ENCODE data around the gene VPS8. TPM values are rescaled to one million over a fixed set of nuclear protein-coding genes. Genes with fewer than 3 reads are reported as not detected.

VPS8 gene
- total RNA-seq, 2 donors from 2014 or later: 39.2 to 52.7 TPM

GRCh38 chr3:184771301-184772127 lies 40.5 kb upstream of the VPS8 start:
- 73 to 82% methylated on average over 14 to 20 of the region's 20 CpGs for WGBS, 2 donors
- DNase-seq: no peak

GRCh38 chr3:184772667-184773272 lies 39.2 kb upstream of the VPS8 start:
- Histone ChIP-seq H3K4me3 (no peak overlapping the region), H3K4me1 (peaks cover 4% of the 10 kb centered on the region), H3K9me3 (no peaks in the 10 kb centered on the region), H3K27me3 (no peaks in the 10 kb centered on the region), H3K36me3 (replicated peaks in 1 of 2; ENCODE audit: insufficient read depth in 1 of 2, low read depth in 2 of 2) (no peaks in the 10 kb centered on the region), H3K27ac (no peak overlapping the region)
- WGBS, 2 donors: 72 to 78% methylated on average over 7 to 8 of the region's 8 CpGs
- ATAC-seq (no peak), DNase-seq (peak in 1 of 4 donors; percentile 6)
- intact Hi-C loops (cut with DNase I): loop anchor here (10.0 kb wide), 1 partner anchor 58 kb away; the partner anchor contains the start of gene MAGEF1
- TF ChIP-seq CTCF (IDR thresholded peaks at IDR 0.05) (no peak), POLR2A (IDR thresholded peaks at IDR 0.05) (no peak)

More at GRCh38 chr3:184771301-184772127, 40.5 kb upstream of the VPS8 start:
- Histone ChIP-seq H3K27ac (no peak overlapping the region), H3K36me3 (replicated peaks in 1 of 2; ENCODE audit: insufficient read depth in 1 of 2, low read depth in 2 of 2) (no peaks in the 10 kb centered on the region), H3K9me3 (no peaks in the 10 kb centered on the region), H3K4me3 (no peak overlapping the region), H3K27me3 (no peaks in the 10 kb centered on the region), H3K4me1 (no peaks in the 10 kb centered on the region)
- TF ChIP-seq CTCF (IDR thresholded peaks at IDR 0.05) (no peak), POLR2A (IDR thresholded peaks at IDR 0.05) (no peak)
- intact Hi-C loops (cut with DNase I): loop anchor here (10.0 kb wide), 1 partner anchor 57 kb away; the partner anchor contains the start of gene MAGEF1
- no peak for ATAC-seq

- ATAC-seq (no peak), DNase-seq (peak in 1 of 4 donors; percentile 11)
- Histone ChIP-seq H3K4me1 (peaks cover 4% of the 10 kb centered on the region), H3K27ac (no peak overlapping the region), H3K27me3 (no peaks in the 10 kb centered on the region), H3K9me3 (no peaks in the 10 kb centered on the region), H3K4me3 (no peak overlapping the region), H3K36me3 (replicated peaks in 1 of 2; ENCODE audit: insufficient read depth in 1 of 2, low read depth in 2 of 2) (no peaks in the 10 kb centered on the region)
- no peak for TF ChIP-seq CTCF (IDR thresholded peaks at IDR 0.05)
- no peak for TF ChIP-seq POLR2A (IDR thresholded peaks at IDR 0.05)
- intact Hi-C loops (cut with DNase I): loop anchor here (10.0 kb wide), 1 partner anchor 59 kb away; the partner anchor contains the start of gene MAGEF1
- WGBS, 2 donors: 86 to 92% methylated on average over 23 to 38 of the region's 43 CpGs
These were observed 38.4 kb upstream of the VPS8 start for GRCh38 chr3:184773283-184774186.

DNA sequence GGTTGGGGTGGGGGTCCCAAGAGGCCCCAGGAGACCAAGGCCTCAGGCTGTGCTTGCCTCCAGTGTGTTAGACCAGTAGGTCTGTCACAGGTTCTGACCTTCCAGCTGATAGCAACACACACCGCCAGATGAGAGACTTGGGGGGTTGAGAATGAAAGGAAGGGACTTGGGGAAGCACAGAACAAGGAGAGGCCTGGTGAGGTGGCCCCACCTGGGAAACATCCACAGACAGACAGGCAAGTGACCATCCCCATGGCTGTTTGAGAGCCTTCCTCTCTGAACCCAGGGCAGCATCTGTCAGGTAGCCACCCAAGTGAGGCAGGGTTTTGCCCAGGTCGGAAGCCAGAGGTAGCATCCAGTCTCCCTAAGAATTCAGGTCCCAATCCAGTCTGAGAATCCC lies 35.0 kb upstream of the VPS8 start:
- no peak overlapping the region for H3K27ac ChIP-seq
- 59 to 83% methylated on average over 2 of the region's 2 CpGs for WGBS, 2 donors

More for the DNA sequence above, 35.0 kb upstream of the VPS8 start:
- no peak for ATAC-seq
- DNase-seq: no peak
- H3K4me1 ChIP-seq: peaks cover 4% of the 10 kb centered on the region
- no peaks in the 10 kb centered on the region for H3K36me3 ChIP-seq (replicated peaks in 1 of 2; ENCODE audit: insufficient read depth in 1 of 2, low read depth in 2 of 2)
- intact Hi-C loops (cut with DNase I): loop anchor here (10.0 kb wide), 1 partner anchor 62 kb away; the partner anchor contains the start of gene MAGEF1
- TF ChIP-seq POLR2A (IDR thresholded peaks at IDR 0.05) (no peak), CTCF (IDR thresholded peaks at IDR 0.05) (no peak)
- H3K4me3 ChIP-seq: no peak overlapping the region
- H3K27me3 ChIP-seq: no peaks in the 10 kb centered on the region
- H3K9me3 ChIP-seq: no peaks in the 10 kb centered on the region

Data from body of pancreas (tissue), 4 donors.